Esophagus muscularis mucosa (tissue), 4 donors: ENCODE measurements around the gene LDAH. TPM values are rescaled to one million over a fixed set of nuclear protein-coding genes. Genes with fewer than 3 reads are reported as not detected.

ENCODE experiments used
- DNase-seq: peaks from one replicate; pipeline ENCODE4 v3.0.0-alpha.2; 2017; ENCODE audit errors: extremely low spot score
- H3K27ac ChIP-seq, 4 donors: fragments of 200-600 bp; sonication (generic); replicated peaks in 1 of 4; 1 replicate in 3 of 4; 2 replicates in 1 of 4; pipeline ENCODE4 v1.5.1; 2016 to 2019; ENCODE audit warnings: mild to moderate bottlenecking in 1 of 4
- H3K27me3 ChIP-seq, 4 donors: fragments of 200-600 bp; sonication (generic); one replicate each; pipeline versions ENCODE4 v1.5.1 to v1.6.0; 2016 to 2019
- H3K36me3 ChIP-seq, 4 donors: fragments of 200-600 bp; sonication (generic); one replicate each; pipeline ENCODE4 v1.5.1; 2016 to 2019
- H3K4me1 ChIP-seq, 4 donors: fragments of 200-600 bp; sonication (generic); one replicate each; pipeline ENCODE4 v1.5.1; 2016 to 2019
- H3K4me3 ChIP-seq, 4 donors: fragments of 200-600 bp; sonication (generic); 1 replicate in 2 of 4; 2 replicates in 2 of 4; pipeline ENCODE4 v1.5.1; 2016 to 2019; ENCODE audit warnings: mild to moderate bottlenecking in 4 of 4, moderate library complexity in 1 of 4
- H3K9me3 ChIP-seq, 4 donors: fragments of 200-600 bp; sonication (generic); 1 replicate in 3 of 4; 2 replicates in 1 of 4; pipeline ENCODE4 v1.5.1; 2016 to 2019
- CTCF ChIP-seq, 3 experiments: fragments of 200-600 bp in 2 of 3; fragments of 450-650 bp in 1 of 3; sonication (generic) in 2 of 3; IDR thresholded peaks; one replicate each; pipeline ENCODE4 v1.5.1; 2017 to 2019; ENCODE audit warnings: antibody characterized with exemption in 3 of 3, mild to moderate bottlenecking in 2 of 3, moderate library complexity in 1 of 3
- EP300 ChIP-seq: sonication (generic); formaldehyde crosslinking; IDR thresholded peaks from one replicate; pipeline ENCODE4 v1.6.1; 2017; ENCODE audit warnings: antibody characterized with exemption
- POLR2A ChIP-seq: fragments of 450-650 bp; IDR thresholded peaks from one replicate; pipeline ENCODE4 v1.6.1; 2017; ENCODE audit warnings: antibody characterized with exemption, moderate library complexity, mild to moderate bottlenecking, low read depth
- POLR2AphosphoS5 ChIP-seq, 2 donors: sonication (generic); formaldehyde crosslinking; IDR thresholded peaks; one replicate each; pipeline ENCODE4 v1.6.1; 2017; ENCODE audit warnings: antibody characterized with exemption in 2 of 2
- WGBS: methylation state at CpG from one replicate; pipeline ENCODE4 v1.1.5; 2018; 5-methylcytosine and 5-hydroxymethylcytosine counted together
- intact Hi-C: fragments of 100-400 bp; cut with DNase I; formaldehyde crosslinking; loops from one replicate; pipeline ENCODE4 v1.15.1; 2023
- total RNA-seq, 4 donors: library from RNA; depleted of rRNA; stranded (reverse); fragments of >200 nt; gene quantifications; one replicate each; pipeline versions ENCODE4 v1.1.0 to v1.2.1, GENCODE V29; 2016

The LDAH gene
- total RNA-seq, 4 donors from 2014 or later: 7.9 to 13.7 (median 11.9) TPM

GRCh38 chr2:20662308-20662937, 160.5 kb downstream of the LDAH start:
- peaks cover 4 to 68% (median 27%) of the 10 kb centered on the region in 4 donors for H3K27me3 ChIP-seq
- H3K36me3 ChIP-seq: no peaks in the 10 kb centered on the region
- intact Hi-C loops: loop anchor here (2.0 to 10.0 kb wide), 2 partner anchors 162 to 302 kb away; partner anchors contain the start of gene LDAH
- TF ChIP-seq CTCF (IDR thresholded peaks at IDR 0.05) (no peak), EP300 (no peak), POLR2A (no peak), POLR2AphosphoS5 (IDR thresholded peaks at IDR 0.05) (no peak)
- 83% methylated on average over 3 of the region's 5 CpGs for WGBS
- no peak overlapping the region for H3K4me3 ChIP-seq
- no peak for DNase-seq
- no peaks in the 10 kb centered on the region for H3K9me3 ChIP-seq
- H3K27ac ChIP-seq: no peak overlapping the region
- H3K4me1 ChIP-seq: peaks cover 15 to 42% (median 36%) of the 10 kb centered on the region in 4 donors

- no peak overlapping the region for H3K27ac ChIP-seq
- H3K36me3 ChIP-seq: no peaks in the 10 kb centered on the region
- no peak overlapping the region for H3K4me3 ChIP-seq
- no peaks in the 10 kb centered on the region for H3K9me3 ChIP-seq
- TF ChIP-seq POLR2AphosphoS5 (IDR thresholded peaks at IDR 0.05): peak in 1 of 2 donors; percentile 40
- peak; percentile 93 to 98 (median 98) for TF ChIP-seq CTCF (IDR thresholded peaks at IDR 0.05)
- no peak for TF ChIP-seq POLR2A
- intact Hi-C loops: loop anchor here (2.0 to 10.0 kb wide), 4 partner anchors 163 to 457 kb away; partner anchors contain the start of gene LDAH
- no peak for DNase-seq
- peaks cover 4 to 62% (median 24%) of the 10 kb centered on the region in 4 donors for H3K27me3 ChIP-seq
- H3K4me1 ChIP-seq: peaks cover 13 to 36% (median 31%) of the 10 kb centered on the region in 4 donors
- 24% methylated on average over 7 of the region's 11 CpGs for WGBS
These were observed 161.2 kb downstream of the LDAH start for GRCh38 chr2:20661421-20662307.

- no peak for DNase-seq
- WGBS: 50% methylated on average over 8 of the region's 8 CpGs
- TF ChIP-seq POLR2AphosphoS5 (IDR thresholded peaks at IDR 0.05) (no peak), EP300 (no peak), POLR2A (no peak), CTCF (IDR thresholded peaks at IDR 0.05) (no peak)
- H3K36me3 ChIP-seq: no peaks in the 10 kb centered on the region
- peaks cover 1 to 53% (median 18%) of the 10 kb centered on the region in 4 donors for H3K27me3 ChIP-seq
- H3K4me1 ChIP-seq: peaks cover 4 to 27% (median 21%) of the 10 kb centered on the region in 4 donors
- H3K4me3 ChIP-seq: no peak overlapping the region
- intact Hi-C loops: loop anchor here (2.0 to 10.0 kb wide), 3 partner anchors 164 to 458 kb away; partner anchors contain the start of gene LDAH
- H3K9me3 ChIP-seq: no peaks in the 10 kb centered on the region
- no peak overlapping the region for H3K27ac ChIP-seq
These were observed 162.1 kb downstream of the LDAH start for GRCh38 chr2:20660506-20661420.

GRCh38 chr2:20657522-20658235, 165.2 kb downstream of the LDAH start:
- 78% methylated on average over 4 of the region's 4 CpGs for WGBS
- no peak for DNase-seq

More at GRCh38 chr2:20657522-20658235, 165.2 kb downstream of the LDAH start:
- no peak overlapping the region for H3K27ac ChIP-seq
- TF ChIP-seq POLR2A: no peak
- TF ChIP-seq CTCF (IDR thresholded peaks at IDR 0.05): no peak
- no peak for TF ChIP-seq POLR2AphosphoS5 (IDR thresholded peaks at IDR 0.05)
- no peak for TF ChIP-seq EP300
- no peak overlapping the region for H3K4me3 ChIP-seq
- H3K4me1 ChIP-seq: peaks cover 0 to 15% (median 13%) of the 10 kb centered on the region in 4 donors
- intact Hi-C loops: no loop called here
- H3K36me3 ChIP-seq: no peaks in the 10 kb centered on the region
- peaks cover 0 to 22% (median 0%) of the 10 kb centered on the region in 4 donors for H3K27me3 ChIP-seq
- no peaks in the 10 kb centered on the region for H3K9me3 ChIP-seq
